AG04450 (cell line): ENCODE data around the gene GRAMD1C. TPM values are rescaled to one million over a fixed set of nuclear protein-coding genes. Genes with fewer than 3 reads are reported as not detected.

ENCODE experiments used
- CTCF ChIA-PET: fragments of 300-600, 350-600 bp; formaldehyde crosslinking; extraction: SDS; loops from one replicate; lab custom pipeline; 2022; ENCODE audit warnings: antibody characterized with exemption, inconsistent platforms; lab: Charles Lee
- POLR2A ChIA-PET: fragments of 350-600 bp; formaldehyde crosslinking; extraction: SDS; loops from one replicate; lab custom pipeline; 2021; ENCODE audit warnings: antibody characterized with exemption, inconsistent platforms; lab: Yijun Ruan, JAX
- DNase-seq: peaks from one replicate; pipeline ENCODE4 v3.0.0-alpha.2; 2011; ENCODE audit warnings: low read depth, low spot score
- H3K27ac ChIP-seq: one replicate; pipeline ENCODE4 v1.5.1; 2012; ENCODE audit warnings: low read depth, low read length, control low read depth
- H3K27me3 ChIP-seq: one replicate; pipeline ENCODE4 v1.6.0; 2012; ENCODE audit warnings: low read length; ENCODE audit not compliant: control insufficient read depth, insufficient read depth
- H3K4me3 ChIP-seq: 2 replicates; pipeline ENCODE4 v1.5.1; 2011; ENCODE audit warnings: mild to moderate bottlenecking, low read depth, low read length, control low read depth
- H3K9me3 ChIP-seq: 2 replicates; pipeline ENCODE4 v1.5.1; 2012; ENCODE audit warnings: low read length; ENCODE audit not compliant: control insufficient read depth, insufficient read depth
- polyA plus RNA-seq: library from polyadenylated mRNA; depleted of rRNA; stranded (reverse); fragments of >200 nt; gene quantifications from 2 replicates; pipeline ENCODE4 v1.2.3, GENCODE V29; 2011
- TF ChIP-seq, protein P1 (sequence below): IDR thresholded peaks from 2 replicates; pipeline ENCODE4 v1.5.1; 2011; ENCODE audit warnings: low read depth, low read length, control low read depth, inconsistent platforms

Gene GRAMD1C
- polyA plus RNA-seq, 1 experiment: 4.2 TPM

DNA sequence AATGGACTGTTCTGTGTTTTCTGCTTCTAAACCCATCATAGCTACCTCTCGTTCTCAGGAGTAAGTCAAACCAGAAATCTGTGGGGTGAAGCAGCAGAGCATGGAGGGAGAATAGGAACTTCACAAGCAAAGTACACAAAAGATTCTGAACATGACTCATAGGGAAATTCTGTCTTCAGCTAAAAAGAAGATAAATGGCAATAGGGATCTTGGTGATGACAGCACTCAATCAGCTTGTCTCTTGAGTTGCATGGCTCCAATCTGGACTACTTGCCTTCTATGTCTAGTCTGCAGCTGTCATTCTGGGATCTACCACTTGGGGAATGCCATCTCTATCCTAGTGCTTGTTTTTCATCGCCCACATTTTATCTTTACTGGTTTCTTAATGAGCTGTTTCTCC is 13.5 kb upstream of the GRAMD1C start:
- no peak for DNase-seq
- Histone ChIP-seq H3K9me3 (no peaks in the 10 kb centered on the region), H3K4me3 (no peak overlapping the region), H3K27me3 (no peaks in the 10 kb centered on the region), H3K27ac (no peak overlapping the region)
- TF ChIP-seq, protein P1, sequence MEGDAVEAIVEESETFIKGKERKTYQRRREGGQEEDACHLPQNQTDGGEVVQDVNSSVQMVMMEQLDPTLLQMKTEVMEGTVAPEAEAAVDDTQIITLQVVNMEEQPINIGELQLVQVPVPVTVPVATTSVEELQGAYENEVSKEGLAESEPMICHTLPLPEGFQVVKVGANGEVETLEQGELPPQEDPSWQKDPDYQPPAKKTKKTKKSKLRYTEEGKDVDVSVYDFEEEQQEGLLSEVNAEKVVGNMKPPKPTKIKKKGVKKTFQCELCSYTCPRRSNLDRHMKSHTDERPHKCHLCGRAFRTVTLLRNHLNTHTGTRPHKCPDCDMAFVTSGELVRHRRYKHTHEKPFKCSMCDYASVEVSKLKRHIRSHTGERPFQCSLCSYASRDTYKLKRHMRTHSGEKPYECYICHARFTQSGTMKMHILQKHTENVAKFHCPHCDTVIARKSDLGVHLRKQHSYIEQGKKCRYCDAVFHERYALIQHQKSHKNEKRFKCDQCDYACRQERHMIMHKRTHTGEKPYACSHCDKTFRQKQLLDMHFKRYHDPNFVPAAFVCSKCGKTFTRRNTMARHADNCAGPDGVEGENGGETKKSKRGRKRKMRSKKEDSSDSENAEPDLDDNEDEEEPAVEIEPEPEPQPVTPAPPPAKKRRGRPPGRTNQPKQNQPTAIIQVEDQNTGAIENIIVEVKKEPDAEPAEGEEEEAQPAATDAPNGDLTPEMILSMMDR: peak; percentile 31; the same call in 1 of the 2 replicates
- ChIA-PET CTCF (interaction anchor here (0.7 to 1.8 kb wide), 8 partner anchors 10 to 230 kb away, joined by 3 to 9 read pairs (median 4); partner anchors contain the start of gene GRAMD1C), POLR2A (no interaction called here)

DNA sequence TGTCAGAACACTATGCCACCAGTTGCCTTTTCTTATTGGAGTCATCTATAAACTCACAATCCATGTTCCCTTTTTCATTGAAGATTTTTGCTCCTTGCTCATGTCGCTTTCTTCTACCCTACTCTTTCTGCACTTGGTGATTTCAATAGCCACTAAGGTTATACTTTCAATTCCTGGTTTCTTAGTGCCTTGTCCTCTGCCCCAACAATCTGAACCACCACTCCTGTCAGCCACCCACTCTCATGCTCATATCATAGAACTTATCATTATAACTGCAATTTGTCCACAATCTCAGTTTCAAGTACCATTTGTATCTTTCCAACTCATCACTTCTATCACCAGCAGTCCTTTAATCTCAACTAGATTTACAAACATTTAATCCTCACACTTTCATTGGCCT is 10.0 kb upstream of the GRAMD1C start:
- Histone ChIP-seq H3K9me3 (no peaks in the 10 kb centered on the region), H3K27me3 (no peaks in the 10 kb centered on the region), H3K27ac (no peak overlapping the region), H3K4me3 (no peak overlapping the region)
- TF ChIP-seq, protein P1: no peak
- POLR2A ChIA-PET: no interaction called here
- DNase-seq: no peak
- CTCF ChIA-PET: interaction anchor here (1.2 kb wide), 1 partner anchor 92 kb away, joined by 3 read pairs; no protein-coding TSS in a partner anchor

DNA sequence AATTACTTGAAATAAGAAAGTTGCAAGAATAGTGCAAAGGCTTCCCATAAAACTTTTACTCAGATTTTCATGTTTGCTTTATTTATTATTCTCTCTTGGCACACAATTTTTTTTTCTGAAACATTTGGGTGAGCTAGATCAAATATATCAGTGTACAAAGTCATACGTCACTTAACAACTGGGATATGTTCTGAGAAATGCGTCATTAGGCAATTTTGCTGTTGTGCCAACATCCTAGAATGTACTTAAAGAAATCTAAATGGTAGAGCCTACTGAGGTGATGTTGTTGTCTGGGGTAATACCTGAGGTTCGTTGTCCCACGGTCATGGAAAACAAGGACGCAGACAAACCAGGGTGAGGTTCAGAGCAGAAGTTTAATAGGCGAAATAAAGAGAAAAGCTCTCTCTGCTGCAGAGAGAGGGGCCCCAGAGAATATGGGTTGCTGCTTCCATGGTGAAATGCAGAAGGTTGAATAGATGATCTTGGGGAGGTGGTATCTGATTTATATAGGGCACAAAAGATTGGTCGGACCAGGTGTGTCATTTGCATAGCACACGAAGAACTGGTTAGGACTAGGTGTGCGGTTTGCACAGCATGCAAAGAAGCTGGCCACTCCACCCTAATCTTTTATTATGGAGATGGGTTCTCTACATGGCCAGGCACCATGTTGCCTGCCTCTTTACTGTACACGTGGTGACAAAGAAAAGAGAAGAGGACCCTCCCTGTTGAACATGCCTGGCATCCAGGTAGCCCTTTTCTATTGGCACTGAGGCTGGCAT is 8.8 kb upstream of the GRAMD1C start:
- H3K9me3 ChIP-seq: no peaks in the 10 kb centered on the region
- H3K27me3 ChIP-seq: no peaks in the 10 kb centered on the region
- DNase-seq: no peak
- TF ChIP-seq, protein P1: no peak
- H3K4me3 ChIP-seq: no peak overlapping the region
- ChIA-PET POLR2A (interaction anchor here (1.0 to 1.4 kb wide), 2 partner anchors 85 to 315 kb away, joined by 3 to 6 read pairs; partner anchors contain the start of gene SPICE1), CTCF (no interaction called here)
- H3K27ac ChIP-seq: no peak overlapping the region

DNA sequence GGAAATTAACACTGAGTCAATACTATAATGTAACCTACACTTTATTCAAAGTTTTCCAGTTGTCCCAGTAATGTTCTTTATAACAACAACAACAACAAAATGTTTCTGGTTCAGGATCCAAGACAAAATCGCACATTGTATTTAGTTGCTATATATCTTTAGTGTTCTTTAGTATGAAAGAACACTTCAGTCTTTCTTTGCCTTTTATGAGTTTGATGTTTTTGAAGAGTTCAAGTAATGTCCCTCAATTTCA is 7.6 kb upstream of the GRAMD1C start:
- H3K27ac ChIP-seq: peak overlapping the region; percentile 63
- no peaks in the 10 kb centered on the region for H3K27me3 ChIP-seq
- no peak for DNase-seq
- ChIA-PET CTCF (interaction anchor here (1.1 to 1.4 kb wide), 2 partner anchors 13 to 86 kb away, joined by 3 to 5 read pairs; no protein-coding TSS in a partner anchor), POLR2A (interaction anchor here (1.4 kb wide), 1 partner anchor 86 kb away, joined by 6 read pairs; no protein-coding TSS in a partner anchor)
- H3K9me3 ChIP-seq: no peaks in the 10 kb centered on the region
- TF ChIP-seq, protein P1: no peak
- H3K4me3 ChIP-seq: no peak overlapping the region

DNA sequence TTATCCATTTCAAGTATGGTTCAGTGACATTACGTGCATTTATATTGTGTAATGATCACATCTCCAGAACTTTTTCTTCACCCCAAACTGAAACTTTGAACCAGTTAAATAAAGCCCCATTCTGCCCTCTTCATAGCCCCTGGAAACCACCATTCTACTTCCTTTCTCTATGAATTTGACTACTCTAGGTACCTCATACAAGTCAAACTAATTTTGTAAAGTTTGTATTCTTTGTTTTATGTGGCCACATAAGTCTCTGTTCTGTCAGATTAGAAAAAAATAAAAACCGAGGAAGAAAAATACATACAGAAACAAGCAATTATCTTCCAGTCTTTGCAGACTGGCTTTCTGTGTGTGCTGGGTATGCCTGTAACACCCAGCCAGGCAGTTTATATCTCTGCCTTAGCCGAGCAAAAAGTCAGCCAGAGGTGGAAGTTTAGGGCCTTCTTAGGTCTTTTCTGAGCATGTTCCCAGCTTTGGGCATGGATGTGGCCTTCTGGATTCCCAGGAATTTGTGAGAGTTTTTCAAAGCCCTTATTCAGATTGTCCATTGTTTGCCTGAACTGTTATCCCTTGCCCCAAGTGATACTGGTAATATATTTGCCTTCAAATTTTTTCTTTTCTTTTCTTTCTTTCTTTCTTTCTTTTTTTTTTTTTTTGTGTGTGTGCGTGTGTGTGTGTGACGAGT is 6.0 kb upstream of the GRAMD1C start:
- no peak overlapping the region for H3K27ac ChIP-seq
- H3K4me3 ChIP-seq: no peak overlapping the region
- TF ChIP-seq, protein P1: no peak
- H3K9me3 ChIP-seq: no peaks in the 10 kb centered on the region
- DNase-seq: no peak
- ChIA-PET CTCF (interaction anchor here (0.7 to 1.1 kb wide), 2 partner anchors 12 to 96 kb away, joined by 5 to 6 read pairs; no protein-coding TSS in a partner anchor), POLR2A (no interaction called here)
- H3K27me3 ChIP-seq: no peaks in the 10 kb centered on the region
